CD4-positive, alpha-beta memory T cell (primary cell): Measurements from ENCODE around the gene PAM. TPM values are rescaled to one million over a fixed set of nuclear protein-coding genes. Genes with fewer than 3 reads are reported as not detected.

ENCODE experiments used
- CTCF ChIA-PET: fragments of 350-600 bp; sonication (Branson Sonifier 250); formaldehyde crosslinking; loops from one replicate; lab custom pipeline; 2021; ENCODE audit warnings: inconsistent platforms; ENCODE audit not compliant: partially characterized antibody; lab: Charles Lee
- POLR2A ChIA-PET: fragments of 350-600 bp; sonication (Branson Sonifier 250); formaldehyde crosslinking; loops from one replicate; lab custom pipeline; 2021; ENCODE audit not compliant: partially characterized antibody; lab: Charles Lee
- DNase-seq, 5 donors: peaks; one replicate each; pipeline versions ENCODE4 v3.0.0 to v3.0.0-alpha.2; 2020 to 2022; ENCODE audit warnings: mixed read lengths in 1 of 5
- H3K27ac ChIP-seq: one replicate; pipeline ENCODE4 v1.7.0; 2013; ENCODE audit warnings: low read depth, low read length
- H3K27me3 ChIP-seq: 2 replicates; pipeline ENCODE4 v1.7.0; 2013; ENCODE audit warnings: mild to moderate bottlenecking, low read length, moderate library complexity; ENCODE audit not compliant: insufficient read depth
- H3K36me3 ChIP-seq: 2 replicates; pipeline ENCODE4 v1.7.0; 2013; ENCODE audit warnings: mild to moderate bottlenecking, low read length, moderate library complexity; ENCODE audit not compliant: insufficient read depth
- H3K4me1 ChIP-seq: 2 replicates; pipeline ENCODE4 v1.7.0; 2013; ENCODE audit warnings: mild to moderate bottlenecking, low read length, moderate library complexity; ENCODE audit not compliant: insufficient read depth
- H3K4me3 ChIP-seq, 2 donors: one replicate each; pipeline ENCODE4 v1.7.0; 2013; ENCODE audit warnings: low read length in 2 of 2, mild to moderate bottlenecking in 1 of 2
- H3K9me3 ChIP-seq, 2 donors: one replicate each; pipeline ENCODE4 v1.7.0; 2013; ENCODE audit warnings: low read length in 2 of 2, control low read depth in 1 of 2; ENCODE audit not compliant: control insufficient read depth in 1 of 2
- H3K27ac Mint-ChIP-seq, 7 donors: one replicate each; pipeline ENCODE4 v1.8.0; 2020 to 2021; ENCODE audit warnings: mixed read lengths in 7 of 7, mild to moderate bottlenecking in 6 of 7, inconsistent platforms in 3 of 7, moderate library complexity in 3 of 7
- H3K27me3 Mint-ChIP-seq, 2 donors: one replicate each; pipeline ENCODE4 v1.8.0; 2020 to 2021; ENCODE audit warnings: mixed read lengths in 2 of 2
- H3K36me3 Mint-ChIP-seq, 2 donors: one replicate each; pipeline ENCODE4 v1.8.0; 2020 to 2021; ENCODE audit warnings: mixed read lengths in 2 of 2, inconsistent platforms in 1 of 2, mild to moderate bottlenecking in 1 of 2
- H3K4me1 Mint-ChIP-seq, 4 donors: one replicate each; pipeline ENCODE4 v1.8.0; 2020 to 2021; ENCODE audit warnings: mixed read lengths in 4 of 4, mild to moderate bottlenecking in 1 of 4
- H3K4me3 Mint-ChIP-seq, 8 donors: one replicate each; pipeline ENCODE4 v1.8.0; 2020 to 2021; ENCODE audit warnings: mixed read lengths in 8 of 8, mild to moderate bottlenecking in 7 of 8, moderate library complexity in 6 of 8, inconsistent platforms in 3 of 8
- H3K9me3 Mint-ChIP-seq, 8 donors: one replicate each; pipeline ENCODE4 v1.8.0; 2020 to 2021; ENCODE audit warnings: mixed read lengths in 8 of 8, mild to moderate bottlenecking in 5 of 8, inconsistent platforms in 3 of 8, moderate library complexity in 1 of 8
- intact Hi-C: fragments of 100-400 bp; cut with micrococcal nuclease; formaldehyde crosslinking; loops from one replicate; pipeline ENCODE4 v1.15.1; 2023
- polyA plus RNA-seq, 2 donors: library from polyadenylated mRNA; unstranded; fragments of 300-500 nt; fragmentation: Illumina TruSeq; gene quantifications; one replicate each; pipeline ENCODE4 v1.2.3, GENCODE V29; 2021
- total RNA-seq, 2 experiments: library from RNA; stranded (reverse); gene quantifications; one replicate each; pipeline ENCODE4 v1.2.3, GENCODE V29; 2021

Gene PAM
- total and polyA plus RNA-seq, 4 experiments from 2014 or later, result 25.8 to 31.0 (median 28.7) TPM

- Histone ChIP-seq H3K4me3 (no peak overlapping the region), H3K27ac (no peak overlapping the region), H3K9me3 (no peaks in the 10 kb centered on the region), H3K27me3 (no peaks in the 10 kb centered on the region), H3K4me1 (no peaks in the 10 kb centered on the region), H3K36me3 (peaks cover 4% of the 10 kb centered on the region)
- POLR2A ChIA-PET, result no interaction called here
- CTCF ChIA-PET, result no interaction called here
- no peak overlapping the region for H3K4me3 Mint-ChIP-seq
- no peak for DNase-seq
- H3K27me3 Mint-ChIP-seq, result no peaks in the 10 kb centered on the region
- no peaks in the 10 kb centered on the region for H3K4me1 Mint-ChIP-seq
- intact Hi-C loops, result no loop called here
- H3K36me3 Mint-ChIP-seq, result peaks cover 9 to 10% of the 10 kb centered on the region in 2 donors
- no peak overlapping the region for H3K27ac Mint-ChIP-seq
- H3K9me3 Mint-ChIP-seq, result no peaks in the 10 kb centered on the region
Measured at GRCh38 chr5:102933316-102933715, 178.2 kb downstream of the PAM start.

GRCh38 chr5:102933721-102934459 is 178.8 kb downstream of the PAM start:
- Histone ChIP-seq H3K27ac (no peak overlapping the region), H3K9me3 (no peaks in the 10 kb centered on the region), H3K27me3 (no peaks in the 10 kb centered on the region), H3K36me3 (peaks cover 4% of the 10 kb centered on the region), H3K4me3 (no peak overlapping the region), H3K4me1 (no peaks in the 10 kb centered on the region)
- intact Hi-C loops, result no loop called here
- POLR2A ChIA-PET, result no interaction called here
- CTCF ChIA-PET, result interaction anchor here (1.3 kb wide), 1 partner anchor 8 kb away, joined by 3 read pairs; no protein-coding TSS in a partner anchor
- Mint-ChIP-seq H3K27ac (no peak overlapping the region), H3K9me3 (no peaks in the 10 kb centered on the region), H3K4me3 (no peak overlapping the region), H3K27me3 (no peaks in the 10 kb centered on the region), H3K4me1 (no peaks in the 10 kb centered on the region), H3K36me3 (peaks cover 9 to 10% of the 10 kb centered on the region in 2 donors)
- no peak for DNase-seq

GRCh38 chr5:102937894-102938293 is 182.8 kb downstream of the PAM start:
- H3K9me3 ChIP-seq, result no peaks in the 10 kb centered on the region
- H3K36me3 ChIP-seq, result no peaks in the 10 kb centered on the region
- DNase-seq, result no peak
- Mint-ChIP-seq H3K36me3 (peaks cover 8 to 20% of the 10 kb centered on the region in 2 donors), H3K27ac (no peak overlapping the region), H3K9me3 (no peaks in the 10 kb centered on the region), H3K4me3 (no peak overlapping the region), H3K27me3 (no peaks in the 10 kb centered on the region), H3K4me1 (peaks cover 0 to 1% (median 0%) of the 10 kb centered on the region in 4 donors)
- H3K27ac ChIP-seq, result no peak overlapping the region
- POLR2A ChIA-PET, result no interaction called here
- H3K4me3 ChIP-seq, result no peak overlapping the region
- intact Hi-C loops, result no loop called here
- H3K4me1 ChIP-seq, result no peaks in the 10 kb centered on the region
- CTCF ChIA-PET, result no interaction called here
- no peaks in the 10 kb centered on the region for H3K27me3 ChIP-seq

- no peaks in the 10 kb centered on the region for H3K9me3 Mint-ChIP-seq
- Histone ChIP-seq H3K4me1 (no peaks in the 10 kb centered on the region), H3K9me3 (no peaks in the 10 kb centered on the region), H3K36me3 (no peaks in the 10 kb centered on the region), H3K27me3 (no peaks in the 10 kb centered on the region), H3K27ac (no peak overlapping the region), H3K4me3 (no peak overlapping the region)
- ChIA-PET CTCF (no interaction called here), POLR2A (no interaction called here)
- intact Hi-C loops, result no loop called here
- peaks cover 0 to 1% (median 0%) of the 10 kb centered on the region in 4 donors for H3K4me1 Mint-ChIP-seq
- H3K4me3 Mint-ChIP-seq, result no peak overlapping the region
- peaks cover 4 to 19% of the 10 kb centered on the region in 2 donors for H3K36me3 Mint-ChIP-seq
- no peak overlapping the region for H3K27ac Mint-ChIP-seq
- H3K27me3 Mint-ChIP-seq, result no peaks in the 10 kb centered on the region
- no peak for DNase-seq
Measured at GRCh38 chr5:102941111-102941510, 186.0 kb downstream of the PAM start.

- Histone ChIP-seq H3K9me3 (no peaks in the 10 kb centered on the region), H3K4me1 (no peaks in the 10 kb centered on the region), H3K27me3 (no peaks in the 10 kb centered on the region), H3K36me3 (no peaks in the 10 kb centered on the region), H3K27ac (no peak overlapping the region), H3K4me3 (no peak overlapping the region)
- H3K36me3 Mint-ChIP-seq, result peaks cover 20 to 41% of the 10 kb centered on the region in 2 donors
- H3K9me3 Mint-ChIP-seq, result no peaks in the 10 kb centered on the region
- ChIA-PET POLR2A (no interaction called here), CTCF (no interaction called here)
- no peak overlapping the region for H3K4me3 Mint-ChIP-seq
- H3K27me3 Mint-ChIP-seq, result no peaks in the 10 kb centered on the region
- intact Hi-C loops, result no loop called here
- no peak for DNase-seq
- no peak overlapping the region for H3K27ac Mint-ChIP-seq
- H3K4me1 Mint-ChIP-seq, result peaks cover 0 to 3% (median 0%) of the 10 kb centered on the region in 4 donors
Measured at GRCh38 chr5:102946414-102946813, 191.3 kb downstream of the PAM start.

- CTCF ChIA-PET, result no interaction called here
- no peaks in the 10 kb centered on the region for H3K27me3 Mint-ChIP-seq
Measured at GRCh38 chr5:102946971-102947370, 191.9 kb downstream of the PAM start.

GRCh38 chr5:102955488-102955887 is 200.4 kb downstream of the PAM start:
- Histone ChIP-seq H3K4me1 (no peaks in the 10 kb centered on the region), H3K4me3 (no peak overlapping the region), H3K36me3 (no peaks in the 10 kb centered on the region), H3K27ac (no peak overlapping the region), H3K27me3 (no peaks in the 10 kb centered on the region), H3K9me3 (no peaks in the 10 kb centered on the region)
- Mint-ChIP-seq H3K36me3 (peaks cover 29 to 41% of the 10 kb centered on the region in 2 donors), H3K4me1 (peaks cover 0 to 1% (median 0%) of the 10 kb centered on the region in 4 donors), H3K27ac (no peak overlapping the region), H3K4me3 (no peak overlapping the region), H3K9me3 (no peaks in the 10 kb centered on the region), H3K27me3 (no peaks in the 10 kb centered on the region)
- ChIA-PET POLR2A (no interaction called here), CTCF (no interaction called here)
- no peak for DNase-seq
- intact Hi-C loops, result no loop called here

More at GRCh38 chr5:102946971-102947370, 191.9 kb downstream of the PAM start:
- H3K36me3 Mint-ChIP-seq, result peaks cover 25 to 45% of the 10 kb centered on the region in 2 donors
- H3K4me3 Mint-ChIP-seq, result no peak overlapping the region
- no peaks in the 10 kb centered on the region for H3K9me3 Mint-ChIP-seq
- no peak overlapping the region for H3K27ac Mint-ChIP-seq
- Histone ChIP-seq H3K27ac (no peak overlapping the region), H3K4me1 (no peaks in the 10 kb centered on the region), H3K9me3 (no peaks in the 10 kb centered on the region), H3K4me3 (no peak overlapping the region), H3K36me3 (no peaks in the 10 kb centered on the region), H3K27me3 (no peaks in the 10 kb centered on the region)
- intact Hi-C loops, result no loop called here
- POLR2A ChIA-PET, result no interaction called here
- peaks cover 0 to 3% (median 0%) of the 10 kb centered on the region in 4 donors for H3K4me1 Mint-ChIP-seq
- DNase-seq, result no peak
